IMR-90 (cell line): Measurements from ENCODE around the gene SLC35D3. TPM values are rescaled to one million over a fixed set of nuclear protein-coding genes. Genes with fewer than 3 reads are reported as not detected.

ENCODE experiments used
- ATAC-seq: fragments of 200-7000 bp; cut with Tn5 transposase; 2 replicates; pipeline ENCODE4 v1.9.1; 2020; ENCODE audit warnings: low read depth, mild to moderate bottlenecking, moderate library complexity
- BruUV-seq: library from RNA; stranded (reverse); fragments of 400-500 nt; replicated peaks from 2 replicates; lab custom pipeline; 2021; lab: Mats Ljungman, UMichigan
- CTCF ChIA-PET: fragments of 300-600 bp; formaldehyde crosslinking; extraction: SDS; loops from one replicate; lab custom pipeline; 2021; ENCODE audit warnings: antibody characterized with exemption; lab: Yijun Ruan, JAX
- POLR2A ChIA-PET: fragments of 300-600 bp; sonication (Branson Sonifier 250); formaldehyde crosslinking; loops from one replicate; lab custom pipeline; 2022; ENCODE audit warnings: antibody characterized with exemption; ENCODE audit not compliant: unreplicated experiment; lab: Charles Lee
- DNase-seq: peaks from one replicate; pipeline ENCODE4 v3.0.0; 2013
- H2AFZ ChIP-seq: replicated peaks from 2 replicates; pipeline ENCODE3; 2013; ENCODE audit warnings: low read length, mild to moderate bottlenecking; ENCODE audit not compliant: poor library complexity
- H2AK5ac ChIP-seq: 2 replicates; pipeline ENCODE4 v1.6.1; 2013; ENCODE audit warnings: low read depth, low read length, inconsistent platforms
- H2AK9ac ChIP-seq: replicated peaks from 2 replicates; pipeline ENCODE3; 2013; ENCODE audit warnings: mild to moderate bottlenecking, low read depth, low read length, moderate library complexity; ENCODE audit not compliant: poor library complexity
- H2BK120ac ChIP-seq: 2 replicates; pipeline ENCODE4 v1.6.1; 2013; ENCODE audit warnings: low read depth, low read length, inconsistent platforms
- H2BK15ac ChIP-seq: 3 replicates; pipeline ENCODE4 v1.6.1; 2013; ENCODE audit warnings: low read depth, low read length, inconsistent platforms
- H2BK20ac ChIP-seq: 2 replicates; pipeline ENCODE4 v1.6.1; 2013; ENCODE audit warnings: low read depth, mild to moderate bottlenecking, inconsistent platforms, low read length, moderate library complexity
- H2BK5ac ChIP-seq: 2 replicates; pipeline ENCODE4 v1.6.1; 2013; ENCODE audit warnings: mild to moderate bottlenecking, low read depth, low read length, inconsistent platforms; ENCODE audit not compliant: poor library complexity, severe bottlenecking
- H3K14ac ChIP-seq: replicated peaks from 2 replicates; pipeline ENCODE4 v1.6.1; 2013; ENCODE audit warnings: low read depth, low read length, inconsistent platforms
- H3K18ac ChIP-seq: 2 replicates; pipeline ENCODE4 v1.6.1; 2013; ENCODE audit warnings: low read depth, low read length, control low read depth
- H3K23ac ChIP-seq: 2 replicates; pipeline ENCODE4 v1.6.1; 2013; ENCODE audit warnings: low read depth, low read length, inconsistent platforms
- H3K27ac ChIP-seq: 2 replicates; pipeline ENCODE4 v1.5.1; 2013; ENCODE audit warnings: mild to moderate bottlenecking, control low read depth, low read length; ENCODE audit not compliant: insufficient read depth
- H3K27me3 ChIP-seq: 2 replicates; pipeline ENCODE4 v1.6.1; 2013; ENCODE audit warnings: low read length; ENCODE audit not compliant: control insufficient read depth, insufficient read depth
- H3K36me3 ChIP-seq: 2 replicates; pipeline ENCODE4 v1.6.1; 2013; ENCODE audit warnings: low read length, mixed read lengths; ENCODE audit not compliant: control insufficient read depth, insufficient read depth
- H3K4ac ChIP-seq: 2 replicates; pipeline ENCODE4 v1.6.1; 2013; ENCODE audit warnings: low read depth, low read length, inconsistent platforms
- H3K4me1 ChIP-seq: 2 replicates; pipeline ENCODE4 v1.6.1; 2013; ENCODE audit warnings: low read length, mixed read lengths; ENCODE audit not compliant: control insufficient read depth, insufficient read depth
- H3K4me2 ChIP-seq: 2 replicates; pipeline ENCODE4 v1.6.1; 2013; ENCODE audit warnings: low read depth, mild to moderate bottlenecking, control low read depth, low read length, moderate library complexity
- H3K4me3 ChIP-seq: 2 replicates; pipeline ENCODE4 v1.5.1; 2013; ENCODE audit warnings: low read depth, mild to moderate bottlenecking, control low read depth, low read length, moderate library complexity; ENCODE audit not compliant: insufficient read depth
- H3K56ac ChIP-seq: 2 replicates; pipeline ENCODE4 v1.6.1; 2013; ENCODE audit warnings: low read length, inconsistent platforms; ENCODE audit not compliant: insufficient read depth; ENCODE audit errors: extremely low read depth
- H3K79me1 ChIP-seq, 2 experiments: 2 replicates each; pipeline ENCODE4 v1.6.1; 2013; ENCODE audit warnings: low read length in 2 of 2, inconsistent platforms in 1 of 2, low read depth in 1 of 2
- H3K9ac ChIP-seq: 2 replicates; pipeline ENCODE4 v1.6.1; 2013; ENCODE audit warnings: low read depth, low read length, control low read depth
- H3K9me1 ChIP-seq: 2 replicates; pipeline ENCODE4 v1.6.1; 2013; ENCODE audit warnings: low read length, inconsistent platforms; ENCODE audit not compliant: insufficient read depth
- H3K9me3 ChIP-seq: 2 replicates; pipeline ENCODE4 v1.6.1; 2013; ENCODE audit warnings: low read length; ENCODE audit not compliant: control insufficient read depth, insufficient read depth
- H4K20me1 ChIP-seq: 2 replicates; pipeline ENCODE4 v1.6.1; 2013; ENCODE audit warnings: low read length, inconsistent platforms; ENCODE audit not compliant: insufficient read depth
- H4K5ac ChIP-seq: 2 replicates; pipeline ENCODE4 v1.6.1; 2013; ENCODE audit warnings: mild to moderate bottlenecking, low read depth, low read length, control low read depth
- H4K8ac ChIP-seq, 2 experiments: 2 replicates each; pipeline ENCODE4 v1.6.1; 2013; ENCODE audit warnings: low read depth in 2 of 2, low read length in 2 of 2, control low read depth in 1 of 2, inconsistent platforms in 1 of 2
- H4K91ac ChIP-seq: 2 replicates; pipeline ENCODE4 v1.6.1; 2013; ENCODE audit warnings: low read depth, low read length, inconsistent platforms; ENCODE audit not compliant: insufficient read depth
- MXI1 ChIP-seq: IDR thresholded peaks from 2 replicates; pipeline ENCODE4 v1.6.1; 2012; ENCODE audit warnings: low read depth, mild to moderate bottlenecking, low read length, moderate library complexity, borderline replicate concordance
- RCOR1 ChIP-seq: IDR thresholded peaks from 2 replicates; pipeline ENCODE4 v1.6.1; 2012; ENCODE audit warnings: mild to moderate bottlenecking, low read length, improper control_type of control experiment; ENCODE audit not compliant: insufficient replicate concordance
- WGBS, 2 experiments: methylation state at CpG; one replicate each; pipeline versions ENCODE4 v1.1.5 to v1.1.7; 2013; ENCODE audit warnings: missing lambda C conversion rate in 2 of 2; ENCODE audit not compliant: insufficient read length in 1 of 2; ENCODE audit errors: extremely low coverage in 2 of 2; 5-methylcytosine and 5-hydroxymethylcytosine counted together
- dilution Hi-C: fragments of 300-500 bp; cut with HindIII; formaldehyde crosslinking; loops from one replicate; pipeline ENCODE4 v1.14.3; 2018; ENCODE audit warnings: low sequenced_read_pairs; ENCODE audit not compliant: unreplicated experiment
- in situ Hi-C: fragments of 300-500 bp; cut with MboI; formaldehyde crosslinking; loops from 3 replicates; pipeline ENCODE4 v1.14.3; 2019; ENCODE audit warnings: low sequenced_read_pairs, inconsistent platforms, mixed read lengths
- intact Hi-C: fragments of 100-400 bp; cut with micrococcal nuclease; formaldehyde crosslinking; loops from 2 replicates; pipeline ENCODE4 v1.10.0; 2022
- polyA plus RNA-seq, 3 experiments: library from polyadenylated mRNA; depleted of rRNA; stranded (reverse); fragments of >200 nt; gene quantifications; 2 replicates each; pipeline ENCODE4 v1.2.3, GENCODE V29; 2012; ENCODE audit warnings: low replicate concordance in 1 of 3
- total RNA-seq: library from RNA; depleted of rRNA; stranded (reverse); fragments of >200 nt; gene quantifications from 2 replicates; pipeline ENCODE4 v1.2.3, GENCODE V29; 2012

The SLC35D3 gene
- total and polyA plus RNA-seq, 2 of the 4 experiments (the other 2 are of a cell fraction), result not detected

DNA sequence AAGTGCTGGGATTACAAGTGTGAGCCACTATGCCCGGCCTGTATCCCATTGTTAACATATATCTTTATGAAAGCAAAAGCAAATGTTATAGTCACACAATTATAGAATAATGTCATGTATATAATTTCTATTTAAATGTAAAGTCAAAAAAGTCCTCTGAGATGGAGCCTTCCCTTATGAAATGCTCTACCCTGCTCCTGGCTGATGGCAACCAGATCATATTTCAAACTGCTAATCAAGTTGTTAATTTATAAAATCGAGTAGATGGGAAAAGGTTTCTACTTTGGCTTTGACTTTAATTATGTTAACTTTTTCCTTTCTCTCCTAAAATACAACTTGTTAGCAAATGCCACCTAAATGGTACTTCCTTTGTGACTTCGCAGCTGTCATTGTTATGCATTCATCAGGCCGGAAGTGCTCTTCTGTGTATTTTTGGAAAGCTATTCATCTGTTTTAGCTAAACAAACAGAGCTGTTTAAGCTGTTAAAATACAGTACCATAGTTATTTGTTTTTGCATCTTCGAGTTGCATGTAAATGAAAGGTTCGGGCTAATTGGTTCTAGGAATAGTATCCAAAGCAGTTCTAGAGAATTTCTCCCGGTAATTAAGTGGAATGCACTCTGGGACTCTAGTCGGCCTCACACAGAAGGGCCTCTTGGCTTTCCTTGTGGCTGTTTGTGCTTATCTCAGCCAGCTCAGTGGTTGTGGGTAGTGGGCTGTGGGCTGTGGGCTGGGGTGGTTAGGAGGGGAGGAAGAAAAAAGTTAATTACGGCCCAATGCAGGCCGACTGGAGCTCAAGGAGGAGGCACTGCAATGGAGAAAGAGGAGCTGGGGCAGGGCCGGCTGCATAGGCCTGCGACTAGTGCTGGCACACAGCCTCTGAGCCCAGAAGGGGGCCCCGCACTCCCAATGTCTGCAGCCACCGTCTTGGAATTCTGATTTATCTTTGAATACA, 34.8 kb downstream of the SLC35D3 start:
- H3K36me3 ChIP-seq, result no peaks in the 10 kb centered on the region
- no peak for DNase-seq
- H2AK5ac ChIP-seq, result no peak overlapping the region
- no peaks in the 10 kb centered on the region for H3K9me3 ChIP-seq
- H2BK120ac ChIP-seq, result no peak overlapping the region
- no peak overlapping the region for H4K8ac ChIP-seq
- 33% methylated on average over 1 of the region's 14 CpGs; no CpG with 5 or more reads in 1 of the 2 experiments for WGBS, 2 experiments
- H3K9me1 ChIP-seq, result peaks cover 4% of the 10 kb centered on the region; the same call in 1 of the 2 replicates
- ChIA-PET CTCF (no interaction called here), POLR2A (interaction anchor here (0.6 kb wide), 1 partner anchor 125 kb away, joined by 8 read pairs; no protein-coding TSS in a partner anchor)
- H3K9ac ChIP-seq, result no peak overlapping the region
- no peak overlapping the region for H3K18ac ChIP-seq
- H3K23ac ChIP-seq, result no peak overlapping the region
- no peak overlapping the region for H2AK9ac ChIP-seq
- no TSS peak for BruUV-seq
- H2BK20ac ChIP-seq, result no peak overlapping the region
- H3K14ac ChIP-seq, result no peak overlapping the region
- intact Hi-C loops, result no loop called here
- no peak overlapping the region for H3K4ac ChIP-seq
- TF ChIP-seq RCOR1 (no peak), MXI1 (no peak)
- no peak overlapping the region for H3K4me3 ChIP-seq
- H3K4me1 ChIP-seq, result peaks cover 2% of the 10 kb centered on the region; the same call in 1 of the 2 replicates
- dilution Hi-C loops, result no loop called here
- no peak overlapping the region for H4K5ac ChIP-seq
- H3K79me1 ChIP-seq, result no peaks in the 10 kb centered on the region
- ATAC-seq, result no peak
- peaks cover 5% of the 10 kb centered on the region for H3K27me3 ChIP-seq
- no peak overlapping the region for H4K91ac ChIP-seq
- no peak overlapping the region for H2BK5ac ChIP-seq
- H3K56ac ChIP-seq, result no peak overlapping the region
- no peak overlapping the region for H3K27ac ChIP-seq
- H4K20me1 ChIP-seq, result no peaks in the 10 kb centered on the region
- H3K4me2 ChIP-seq, result no peak overlapping the region
- in situ Hi-C loops, result no loop called here
- H2AFZ ChIP-seq, result no peak overlapping the region
- no peak overlapping the region for H2BK15ac ChIP-seq
